VCaP (cell line): ENCODE results near the gene SYNPO2.
A peak's percentile ranks its signal among the peaks of the same experiment; 100 is the strongest.
"Not testable (repeated sequence)": the region's sequence is repeated elsewhere in the genome, so short reads cannot be mapped to it uniquely, and the experiment has no call there.

ENCODE experiments used
- H3K27ac ChIP-seq: fragments of 450-650 bp; 2 replicates; pipeline ENCODE4 v1.5.1; 2017
- TF ChIP-seq, protein P1 (sequence below): fragments of 450-650 bp; conservative IDR thresholded peaks from 2 replicates; pipeline ENCODE4 v1.5.1; 2017; ENCODE audit warnings: mild to moderate bottlenecking, moderate library complexity

Gene SYNPO2

DNA sequence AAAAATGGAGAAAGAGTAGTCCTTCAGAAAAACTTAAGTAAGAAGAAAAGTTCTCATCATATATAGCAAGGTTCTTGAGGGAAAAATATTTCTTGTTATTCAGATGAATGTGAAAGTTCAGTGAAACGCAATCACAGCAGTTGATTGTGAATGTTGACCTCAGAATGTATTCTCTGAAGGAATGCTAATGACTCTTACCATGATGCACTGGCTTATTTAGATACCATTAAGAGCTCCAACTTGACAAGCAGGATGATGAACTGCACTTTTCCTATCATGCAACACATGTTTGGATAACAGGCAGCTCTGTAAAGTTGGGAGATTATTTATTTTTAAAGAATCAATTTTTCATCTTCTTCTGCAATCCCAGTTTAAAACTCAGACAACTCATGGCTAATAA lies 131.5 kb downstream of the SYNPO2 start:
- no peak overlapping the region for H3K27ac ChIP-seq
- TF ChIP-seq, protein P1, sequence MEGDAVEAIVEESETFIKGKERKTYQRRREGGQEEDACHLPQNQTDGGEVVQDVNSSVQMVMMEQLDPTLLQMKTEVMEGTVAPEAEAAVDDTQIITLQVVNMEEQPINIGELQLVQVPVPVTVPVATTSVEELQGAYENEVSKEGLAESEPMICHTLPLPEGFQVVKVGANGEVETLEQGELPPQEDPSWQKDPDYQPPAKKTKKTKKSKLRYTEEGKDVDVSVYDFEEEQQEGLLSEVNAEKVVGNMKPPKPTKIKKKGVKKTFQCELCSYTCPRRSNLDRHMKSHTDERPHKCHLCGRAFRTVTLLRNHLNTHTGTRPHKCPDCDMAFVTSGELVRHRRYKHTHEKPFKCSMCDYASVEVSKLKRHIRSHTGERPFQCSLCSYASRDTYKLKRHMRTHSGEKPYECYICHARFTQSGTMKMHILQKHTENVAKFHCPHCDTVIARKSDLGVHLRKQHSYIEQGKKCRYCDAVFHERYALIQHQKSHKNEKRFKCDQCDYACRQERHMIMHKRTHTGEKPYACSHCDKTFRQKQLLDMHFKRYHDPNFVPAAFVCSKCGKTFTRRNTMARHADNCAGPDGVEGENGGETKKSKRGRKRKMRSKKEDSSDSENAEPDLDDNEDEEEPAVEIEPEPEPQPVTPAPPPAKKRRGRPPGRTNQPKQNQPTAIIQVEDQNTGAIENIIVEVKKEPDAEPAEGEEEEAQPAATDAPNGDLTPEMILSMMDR: no peak

DNA sequence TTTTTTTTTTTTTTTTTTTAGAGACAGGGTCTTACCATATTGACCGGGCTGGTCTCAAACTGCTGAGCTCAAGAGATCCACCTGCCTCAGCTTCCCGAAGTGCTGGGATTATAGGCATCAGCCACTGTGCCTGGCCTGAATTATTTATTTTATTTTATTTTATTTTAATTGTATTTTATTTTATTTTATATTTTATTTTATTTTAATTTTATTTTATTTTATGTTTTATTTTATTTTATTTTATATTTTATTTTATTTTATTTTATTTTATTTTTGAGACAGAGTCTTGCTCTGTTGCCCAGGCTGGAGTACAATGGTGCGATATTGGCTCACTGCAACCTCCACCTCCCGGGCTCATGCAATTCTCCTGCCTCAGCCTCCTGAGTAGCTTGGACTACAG lies 133.9 kb downstream of the SYNPO2 start:
- not testable (repeated sequence) for H3K27ac ChIP-seq

DNA sequence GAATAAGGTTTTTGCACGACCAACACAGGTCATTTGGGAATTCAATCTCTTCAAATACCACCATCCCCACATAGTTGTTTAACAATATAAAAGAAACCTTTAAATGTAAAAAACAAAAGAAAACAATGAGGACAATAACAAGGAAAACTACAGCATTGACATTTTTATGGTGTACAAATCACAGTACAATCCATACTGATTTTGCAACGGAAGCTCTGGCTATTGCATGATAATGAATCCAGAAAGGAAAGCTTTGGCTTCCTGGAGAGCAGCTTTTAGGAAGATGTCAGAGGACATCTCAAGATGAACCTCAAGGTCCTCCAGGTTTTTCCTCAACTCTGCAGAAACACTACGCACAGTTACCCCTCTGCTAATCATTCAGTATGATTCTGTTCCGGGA lies 135.4 kb downstream of the SYNPO2 start:
- TF ChIP-seq, protein P1: no peak
- peak overlapping the region; percentile 79 for H3K27ac ChIP-seq

DNA sequence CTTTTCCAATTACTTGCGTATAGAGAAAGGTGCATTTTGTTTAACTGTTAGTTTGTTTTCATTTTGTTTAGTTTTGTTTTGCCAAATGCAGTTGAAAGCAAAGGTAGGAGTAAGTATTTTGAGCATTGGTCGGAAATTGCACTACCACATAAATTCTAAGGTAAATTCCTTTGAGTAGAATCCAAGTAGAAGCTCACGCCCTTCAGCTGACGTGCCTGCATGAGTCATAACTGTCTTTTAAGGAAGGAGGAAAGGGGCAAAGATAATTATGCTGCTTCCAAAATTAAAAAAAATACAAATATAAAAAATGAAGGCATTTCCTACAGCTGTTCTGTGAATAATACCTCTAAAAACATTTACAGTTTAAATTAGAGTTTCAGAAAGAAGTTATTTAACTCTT lies 136.8 kb downstream of the SYNPO2 start:
- TF ChIP-seq, protein P1: no peak
- H3K27ac ChIP-seq: peak overlapping the region; percentile 79

DNA sequence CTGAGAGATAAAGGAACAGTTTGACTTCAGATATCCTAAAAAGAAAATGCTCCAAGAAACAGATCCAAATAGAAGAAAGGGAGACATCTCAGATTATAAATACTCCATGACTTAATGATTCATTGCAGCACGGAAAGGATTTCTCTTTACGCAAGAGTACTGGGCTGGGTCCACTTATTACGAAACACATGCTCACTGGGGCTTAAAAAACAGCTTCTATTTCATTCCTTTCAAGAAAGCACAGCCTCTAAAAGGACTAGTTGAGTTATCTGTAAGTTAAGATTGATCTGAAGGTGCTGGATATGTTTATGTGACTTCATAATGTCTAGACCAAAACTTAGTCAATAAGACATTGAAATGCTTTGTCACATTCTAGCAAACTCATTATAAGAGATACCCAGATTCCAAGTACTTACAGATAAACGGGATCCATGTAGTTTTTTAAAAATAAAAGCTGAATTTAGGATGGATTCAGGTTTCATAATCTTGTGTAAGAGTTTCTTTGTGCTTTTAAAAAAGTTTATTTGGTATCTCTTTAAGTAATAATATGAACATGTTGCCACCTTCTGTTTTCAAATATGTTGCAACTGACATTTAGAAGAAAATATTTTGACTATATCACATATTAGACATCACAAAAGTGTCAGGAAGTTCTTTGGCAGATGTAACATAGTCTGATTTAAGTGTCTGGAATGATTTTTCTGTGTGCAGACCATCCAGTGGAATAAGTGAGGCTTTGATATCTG lies 137.4 kb downstream of the SYNPO2 start:
- TF ChIP-seq, protein P1: no peak
- peak overlapping the region; percentile 79 for H3K27ac ChIP-seq

DNA sequence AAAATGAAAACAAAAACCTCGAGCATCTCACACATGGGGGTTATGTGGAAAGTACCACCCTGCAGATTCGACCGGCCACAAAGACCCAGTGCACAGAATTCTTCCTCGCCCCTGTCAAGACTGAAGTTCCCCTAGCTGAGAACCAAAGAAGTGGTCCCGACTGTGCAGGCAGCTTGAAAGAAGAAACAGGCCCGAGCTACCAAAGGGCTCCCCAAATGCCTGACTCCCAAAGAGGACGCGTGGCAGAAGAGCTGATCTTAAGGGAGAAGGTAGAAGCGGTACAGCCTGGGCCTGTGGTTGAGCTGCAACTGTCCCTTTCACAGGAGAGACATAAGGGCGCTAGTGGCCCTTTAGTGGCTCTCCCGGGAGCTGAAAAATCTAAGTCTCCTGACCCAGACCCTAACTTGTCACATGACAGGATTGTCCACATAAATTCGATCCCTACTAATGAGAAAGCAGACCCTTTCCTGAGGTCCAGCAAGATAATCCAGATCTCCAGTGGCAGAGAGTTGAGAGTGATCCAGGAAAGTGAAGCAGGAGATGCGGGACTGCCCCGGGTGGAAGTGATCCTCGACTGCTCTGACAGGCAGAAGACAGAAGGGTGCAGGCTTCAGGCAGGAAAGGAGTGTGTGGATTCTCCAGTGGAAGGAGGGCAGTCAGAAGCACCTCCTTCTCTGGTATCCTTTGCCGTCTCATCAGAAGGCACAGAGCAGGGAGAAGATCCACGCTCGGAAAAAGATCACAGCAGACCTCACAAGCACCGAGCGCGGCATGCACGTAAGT lies 138.2 kb downstream of the SYNPO2 start:
- H3K27ac ChIP-seq: peak overlapping the region; percentile 79
- TF ChIP-seq, protein P1: no peak

DNA sequence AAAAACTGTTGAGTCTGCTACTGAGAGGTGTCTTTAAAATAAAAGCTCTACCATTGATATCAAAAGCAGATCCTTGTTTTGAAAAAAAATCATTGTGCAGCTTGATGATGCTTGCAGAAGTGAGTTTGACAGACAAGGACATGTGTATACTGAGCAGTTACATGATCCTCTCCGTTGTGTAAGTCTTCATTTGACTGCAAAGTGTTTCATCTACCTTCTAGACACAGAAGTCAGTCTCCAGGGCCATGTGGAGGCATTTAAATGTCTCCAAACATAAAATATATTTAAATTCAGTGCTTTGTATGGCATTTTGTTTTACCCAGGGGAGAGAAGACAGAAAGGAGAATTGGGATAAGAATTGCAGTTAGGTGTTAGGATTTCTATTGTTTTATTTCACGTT lies 139.2 kb downstream of the SYNPO2 start:
- TF ChIP-seq, protein P1: no peak
- H3K27ac ChIP-seq: no peak overlapping the region; the same call in 1 of the 2 replicates

DNA sequence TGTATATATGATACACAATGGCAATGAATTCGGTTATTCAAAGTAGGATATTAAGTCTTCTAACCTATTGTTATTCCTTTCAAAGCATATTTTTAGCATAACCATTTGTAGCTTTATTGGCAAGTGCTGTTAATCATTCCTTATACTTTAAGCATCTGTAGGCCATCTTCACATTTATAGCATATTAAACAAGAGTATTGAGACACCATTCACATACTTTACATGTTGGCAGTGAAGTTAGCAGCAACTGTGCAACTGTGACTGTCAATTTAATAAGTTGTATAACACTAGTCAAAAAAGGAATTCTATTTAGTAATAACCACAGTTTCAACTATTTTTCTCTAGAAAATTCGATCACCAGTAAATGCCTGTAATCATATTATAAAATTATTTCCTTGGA lies 139.6 kb downstream of the SYNPO2 start:
- TF ChIP-seq, protein P1: no peak
- H3K27ac ChIP-seq: no peak overlapping the region
